NCI-H2196 treated with DMSO at 0.1 percent for 48 hours (cell line): ENCODE measurements around the gene USP9X.
"Not testable (repeated sequence)": the region's sequence is repeated elsewhere in the genome, so short reads cannot be mapped to it uniquely, and the experiment has no call there.

Experiments
- DNase-seq: peaks from one replicate; lab custom pipeline; 2025; ENCODE audit not compliant: unreplicated experiment; lab: John Stamatoyannopoulos, UW

The USP9X gene

DNA sequence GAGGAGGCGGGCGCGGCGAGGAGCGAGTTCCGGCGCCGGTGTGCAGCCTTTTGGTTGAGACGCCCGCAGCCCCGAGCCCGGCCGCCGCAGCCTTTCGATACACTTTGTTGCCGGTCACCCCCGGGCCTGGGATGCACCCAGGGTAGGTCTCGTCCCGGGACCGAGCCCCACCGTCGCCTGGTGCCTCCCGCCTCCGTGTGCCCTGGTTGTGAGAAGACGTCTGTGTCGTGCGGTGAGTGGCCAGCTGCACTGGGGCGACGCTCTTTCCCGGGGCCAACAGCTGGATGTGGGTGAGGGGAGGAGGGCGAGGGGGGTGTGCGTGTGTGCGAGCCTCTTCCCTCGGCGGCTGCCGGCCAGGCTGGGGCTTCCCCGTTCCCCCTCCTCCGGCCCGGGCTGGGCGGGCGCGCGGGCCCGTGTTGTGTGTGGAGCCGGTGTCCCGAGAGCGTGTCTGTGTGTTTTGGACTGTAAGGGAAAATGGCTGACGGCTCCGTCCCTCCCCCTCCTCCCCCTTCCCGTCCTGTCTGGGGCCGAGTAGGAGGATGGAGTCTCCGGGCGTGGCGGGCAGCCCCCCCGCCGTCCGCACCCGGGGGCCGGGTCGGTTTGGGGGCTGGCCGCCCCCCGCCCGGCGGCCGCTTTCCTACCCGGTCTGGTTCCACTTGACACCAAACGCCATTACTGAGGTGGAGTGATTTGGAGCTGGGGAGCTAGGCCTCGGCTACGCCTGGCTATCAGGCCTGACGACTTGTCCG lies 807 bp downstream of the USP9X start:
- DNase-seq, result no peak

DNA sequence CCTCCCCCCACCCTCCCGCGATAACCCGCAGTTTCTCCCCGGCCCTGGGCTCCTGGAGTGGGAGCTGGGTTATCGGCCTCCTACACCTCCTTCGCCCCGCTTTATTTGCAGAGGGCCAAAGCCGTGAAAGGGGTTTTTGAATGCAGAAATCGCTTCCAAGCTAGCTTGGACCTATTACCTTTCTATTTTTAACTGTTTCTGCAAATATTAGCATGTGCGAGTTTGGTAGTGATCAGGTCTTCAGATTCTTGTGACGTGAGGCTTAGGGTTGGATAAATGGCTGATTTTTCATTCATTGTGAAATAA lies 1.3 kb downstream of the USP9X start:
- no peak for DNase-seq

DNA sequence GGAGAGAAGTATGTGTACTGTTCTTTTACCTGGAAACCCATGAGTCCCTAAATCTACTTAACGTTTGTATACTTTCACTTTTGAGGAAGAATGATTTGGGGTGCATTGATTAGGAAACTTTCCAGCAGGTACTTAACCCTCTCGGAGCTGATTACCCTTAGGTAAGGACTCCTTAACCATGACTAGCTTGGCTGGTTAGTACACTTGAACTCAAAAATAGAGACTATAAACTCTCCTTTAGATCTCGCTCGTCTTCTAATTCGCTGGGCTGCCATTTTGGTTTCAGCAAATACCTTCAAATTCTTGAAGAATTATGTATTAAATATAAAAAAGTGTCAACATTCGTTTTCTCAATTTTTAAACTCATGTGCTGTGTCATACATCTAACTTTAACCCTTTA lies 2.0 kb downstream of the USP9X start:
- DNase-seq, result no peak

DNA sequence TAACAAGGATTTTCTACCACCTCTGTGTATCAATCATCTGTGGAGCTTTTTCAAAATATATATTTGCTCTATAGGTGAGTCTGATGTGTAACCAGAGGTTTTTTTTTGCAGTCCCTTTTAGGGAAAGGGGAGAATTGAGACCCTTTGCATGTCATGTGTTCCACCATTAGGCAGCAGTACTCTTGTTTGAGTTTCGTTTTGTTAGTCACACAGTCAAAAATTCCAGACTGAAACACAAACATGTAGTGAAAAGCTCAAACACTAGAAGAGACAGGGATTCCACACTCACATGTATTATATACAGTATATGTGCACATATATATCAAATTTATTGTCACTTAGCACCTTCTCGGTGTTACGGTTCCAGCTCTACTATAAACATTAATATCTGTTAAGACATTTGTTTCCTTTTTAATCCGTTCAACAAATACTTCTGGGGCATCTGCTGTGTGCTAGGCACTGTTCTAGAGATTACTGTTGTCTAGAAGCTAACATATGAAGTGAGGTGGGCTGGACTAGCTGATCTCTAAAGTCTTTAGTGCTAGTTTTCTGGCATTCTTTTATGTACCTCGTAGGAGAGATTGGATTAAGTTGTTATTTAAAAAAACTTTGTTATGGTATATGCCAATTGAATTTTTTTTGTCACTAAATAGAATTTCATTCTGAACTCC lies 5.5 kb downstream of the USP9X start:
- DNase-seq, result no peak

DNA sequence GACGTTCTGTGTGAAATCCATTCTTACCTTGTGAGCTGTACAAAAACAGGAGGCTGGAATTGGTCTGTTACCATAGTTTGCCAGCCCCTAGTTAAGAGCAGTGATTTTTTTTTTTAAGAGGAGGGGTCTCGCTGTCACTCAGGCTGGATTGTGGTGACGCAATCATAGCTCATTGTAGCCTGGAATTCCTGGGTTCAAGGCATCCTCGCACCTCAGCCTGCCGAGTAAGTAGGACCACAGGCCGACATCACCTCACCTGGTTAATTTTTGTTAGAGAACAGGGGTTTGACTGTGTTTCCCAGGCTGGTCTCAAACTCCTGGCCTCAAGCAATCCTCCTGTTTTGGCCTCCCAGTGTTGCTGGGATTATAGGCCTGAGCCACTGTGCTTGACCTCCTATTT lies 7.5 kb downstream of the USP9X start:
- no peak for DNase-seq

DNA sequence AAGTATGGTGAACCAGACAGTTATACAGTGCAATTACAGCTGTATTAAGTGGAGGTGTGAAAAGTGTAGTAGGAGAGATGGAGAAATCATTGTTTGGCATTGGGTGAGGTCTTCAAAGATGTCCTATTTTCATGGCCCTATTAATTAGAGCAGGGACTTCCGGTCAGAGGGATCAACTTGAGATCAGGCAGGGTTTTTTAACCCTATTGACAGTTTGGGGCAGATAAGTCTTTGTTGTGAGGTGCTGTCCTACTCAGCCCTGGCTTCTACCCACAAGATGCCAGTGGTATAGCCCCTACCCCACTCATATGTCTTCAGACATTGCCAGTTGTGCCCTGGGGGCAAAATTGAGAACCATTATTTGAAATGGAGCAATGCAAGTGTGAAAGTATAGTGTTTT lies 9.9 kb downstream of the USP9X start:
- DNase-seq, result no peak

DNA sequence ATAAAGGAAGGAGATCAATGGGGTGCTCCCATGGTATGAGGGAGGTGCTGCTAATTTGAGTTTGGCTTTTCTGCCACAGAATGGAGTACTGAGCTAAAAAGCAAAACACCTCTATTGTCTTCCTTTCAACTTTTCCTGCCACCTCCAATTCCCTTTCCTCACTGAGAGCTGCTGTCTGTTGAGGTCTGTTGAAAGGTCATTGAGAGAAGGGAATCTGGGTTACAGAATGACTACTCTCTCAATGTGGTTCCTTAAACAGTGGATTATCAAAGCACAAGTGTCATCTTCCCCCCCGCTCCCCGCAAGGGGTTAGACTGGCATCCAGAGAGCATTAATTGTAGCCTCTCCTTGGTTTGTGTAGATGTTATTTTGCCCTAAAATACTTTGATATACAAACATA lies 10.7 kb downstream of the USP9X start:
- no peak for DNase-seq

DNA sequence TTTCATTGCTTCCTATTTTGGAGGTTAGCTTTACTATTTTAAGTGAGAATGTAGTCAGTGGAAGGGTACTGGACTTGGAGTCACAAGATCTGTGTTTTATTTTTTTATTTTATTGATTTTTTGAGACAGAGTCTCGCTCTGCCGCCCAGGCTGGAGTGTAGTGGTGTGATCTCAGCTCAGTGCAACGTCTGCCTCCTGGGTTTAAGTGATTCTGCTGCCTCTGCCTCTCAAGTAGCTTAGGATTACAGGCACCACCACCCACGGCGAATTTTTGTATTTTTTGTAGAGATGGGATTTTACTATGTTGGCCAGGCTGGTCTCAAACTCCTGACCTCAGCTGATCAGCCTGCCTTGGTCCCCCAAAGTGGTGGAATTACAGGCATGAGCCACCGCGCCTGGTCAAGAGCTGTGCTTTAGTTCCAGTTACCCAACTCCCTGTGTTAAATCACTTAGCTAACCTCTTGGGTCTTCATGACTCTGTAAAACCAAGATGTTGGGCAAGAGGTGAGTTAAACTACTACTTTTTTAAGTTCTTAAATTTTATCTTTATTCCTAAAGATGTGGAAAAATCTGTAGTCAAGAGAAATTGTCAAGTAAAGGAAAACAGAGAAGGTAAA lies 11.2 kb downstream of the USP9X start:
- no peak for DNase-seq

DNA sequence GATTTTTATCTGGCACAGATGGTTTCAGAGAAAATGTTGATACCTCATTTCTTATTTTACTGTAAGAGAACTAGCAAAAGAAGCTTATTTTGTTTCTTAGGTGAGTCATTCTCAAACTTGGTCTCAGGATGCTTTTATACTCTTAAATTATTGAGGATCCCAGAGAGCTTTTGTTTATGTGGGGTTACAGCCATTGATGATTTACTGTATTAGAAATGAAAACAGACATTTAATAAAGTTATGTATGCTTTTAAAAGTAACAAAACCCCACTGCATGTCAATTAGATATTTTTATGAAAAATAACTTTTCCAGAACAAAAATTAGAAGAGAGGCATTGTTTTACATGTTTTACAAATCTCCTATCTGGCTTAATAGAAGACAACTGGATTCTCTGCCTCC lies 12.1 kb downstream of the USP9X start:
- DNase-seq, result no peak

DNA sequence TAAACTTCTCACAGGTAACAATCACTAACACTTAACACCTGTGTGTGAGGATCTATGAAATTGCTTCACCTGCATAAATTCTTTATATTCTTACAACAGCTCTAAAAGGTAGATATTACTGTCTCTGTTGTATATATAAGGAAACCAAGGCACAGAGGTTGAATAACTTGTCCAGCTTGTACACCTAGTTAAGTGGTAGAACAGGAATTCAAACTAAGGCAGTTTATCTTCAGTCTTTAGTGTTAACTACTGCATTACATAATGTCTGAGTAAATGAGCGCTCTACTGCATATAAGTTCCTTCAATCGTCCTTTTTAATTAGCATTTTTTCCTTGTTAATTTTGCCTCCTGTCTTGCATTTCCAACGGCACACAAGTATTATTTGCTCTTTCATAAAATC lies 15.0 kb downstream of the USP9X start:
- no peak for DNase-seq

DNA sequence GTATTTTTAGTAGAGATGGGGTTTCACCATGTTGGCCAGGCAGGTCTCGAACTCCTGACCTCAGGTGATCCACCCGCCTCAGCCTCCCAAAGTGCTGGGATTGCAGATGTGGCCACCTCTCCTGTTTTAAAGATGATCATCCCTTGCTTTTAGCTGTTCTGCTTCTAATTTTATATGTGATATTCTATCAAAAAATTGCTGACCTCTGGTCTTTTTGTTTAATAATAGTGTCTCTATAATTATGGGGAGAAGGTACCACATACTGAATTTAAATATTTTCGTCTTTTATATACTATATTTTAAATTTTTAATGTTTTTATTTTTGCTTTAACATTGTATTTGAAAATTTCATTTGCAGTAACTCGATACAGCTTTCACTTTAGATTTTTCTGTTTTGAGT lies 15.6 kb downstream of the USP9X start:
- no peak for DNase-seq

DNA sequence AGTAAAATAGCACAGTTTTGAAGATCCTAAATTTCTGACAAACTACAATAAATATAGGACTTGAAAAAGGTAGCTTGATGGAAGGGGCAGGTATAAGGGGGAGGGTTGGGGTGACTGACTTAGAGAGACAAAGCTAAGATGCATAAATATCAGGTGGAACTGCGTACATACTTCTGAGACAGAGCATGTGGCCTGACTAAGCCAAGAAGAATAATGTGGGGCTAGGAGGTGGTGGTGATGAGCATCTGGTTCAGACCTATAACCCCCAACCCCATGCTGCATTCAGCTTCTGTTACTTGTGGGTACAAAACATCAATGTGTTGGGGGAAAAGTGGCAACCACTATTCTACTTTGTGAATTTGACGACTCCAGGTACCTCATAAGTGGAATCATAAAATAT lies 19.8 kb downstream of the USP9X start:
- no peak for DNase-seq

DNA sequence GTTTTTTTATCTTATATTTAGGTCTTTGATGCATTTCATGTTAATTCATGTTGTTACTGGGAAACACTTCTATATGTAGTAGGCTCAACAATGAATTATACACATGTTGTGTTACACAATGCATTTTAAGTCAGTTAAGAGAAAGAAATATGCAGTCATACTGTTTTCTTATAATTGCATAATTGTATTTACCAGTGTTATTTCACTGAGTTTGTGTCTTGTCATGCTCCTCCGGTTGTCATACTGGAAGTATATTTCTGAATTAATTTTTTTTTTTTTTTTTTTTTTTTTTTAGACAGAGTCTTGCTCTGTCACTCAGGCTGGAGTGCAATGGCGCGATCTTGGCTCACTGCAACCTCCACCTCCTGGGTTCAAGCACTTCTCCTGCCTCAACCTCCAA lies 21.0 kb downstream of the USP9X start:
- not testable (repeated sequence) for DNase-seq

DNA sequence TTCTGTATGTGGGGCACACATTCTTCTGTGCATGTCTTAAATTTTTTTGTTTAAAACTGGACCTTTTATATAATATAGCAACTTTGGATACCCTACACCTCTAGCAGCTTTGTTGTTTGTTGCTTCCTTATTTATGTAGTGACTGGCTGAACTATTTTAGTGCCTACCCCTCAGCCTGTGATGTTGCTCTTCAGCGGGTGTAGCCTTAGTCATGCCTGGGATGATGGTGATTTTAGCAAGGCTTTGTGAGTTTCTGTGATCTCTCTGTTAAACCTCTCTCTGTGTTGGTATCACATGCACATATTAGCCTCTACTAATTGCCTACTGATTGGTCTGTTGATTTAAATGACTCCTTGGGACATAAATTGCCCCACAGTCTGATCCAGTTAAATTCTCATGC lies 22.8 kb downstream of the USP9X start:
- DNase-seq, result no peak

DNA sequence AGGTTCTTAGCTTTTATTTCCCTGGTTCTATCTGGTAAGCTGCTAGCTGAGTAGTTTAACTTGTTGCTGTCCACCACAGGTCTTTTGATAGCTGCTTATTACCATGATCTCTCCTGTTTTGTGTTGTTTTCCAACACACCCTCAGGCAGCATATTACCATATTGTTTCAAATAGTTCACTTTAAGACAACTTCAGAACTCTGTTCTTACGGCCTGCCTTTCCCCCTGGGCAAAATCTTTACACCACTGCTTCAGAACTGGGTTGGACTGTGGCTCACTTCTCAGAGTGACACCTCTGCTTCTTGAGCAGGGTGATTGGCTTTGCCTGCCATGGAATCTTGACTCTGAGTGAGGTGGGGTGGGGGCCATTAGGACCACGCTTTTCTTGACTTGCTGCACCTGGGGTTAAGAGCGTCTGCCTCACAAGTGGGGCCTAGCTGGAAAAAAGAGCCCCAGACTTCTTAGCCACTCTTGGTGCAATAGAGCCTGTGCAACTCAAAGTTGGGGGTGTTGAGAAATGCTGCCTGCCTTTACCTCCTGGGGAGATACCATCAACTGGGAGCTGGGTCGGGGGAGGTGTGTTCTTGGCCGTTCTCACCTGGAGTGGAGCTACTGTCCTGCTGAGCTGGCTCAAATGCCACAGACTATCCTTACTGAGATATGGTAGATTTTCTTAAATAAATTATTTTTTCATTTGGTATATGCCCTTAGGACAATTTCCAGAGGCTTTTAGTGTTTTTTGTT lies 23.4 kb downstream of the USP9X start:
- no peak for DNase-seq

DNA sequence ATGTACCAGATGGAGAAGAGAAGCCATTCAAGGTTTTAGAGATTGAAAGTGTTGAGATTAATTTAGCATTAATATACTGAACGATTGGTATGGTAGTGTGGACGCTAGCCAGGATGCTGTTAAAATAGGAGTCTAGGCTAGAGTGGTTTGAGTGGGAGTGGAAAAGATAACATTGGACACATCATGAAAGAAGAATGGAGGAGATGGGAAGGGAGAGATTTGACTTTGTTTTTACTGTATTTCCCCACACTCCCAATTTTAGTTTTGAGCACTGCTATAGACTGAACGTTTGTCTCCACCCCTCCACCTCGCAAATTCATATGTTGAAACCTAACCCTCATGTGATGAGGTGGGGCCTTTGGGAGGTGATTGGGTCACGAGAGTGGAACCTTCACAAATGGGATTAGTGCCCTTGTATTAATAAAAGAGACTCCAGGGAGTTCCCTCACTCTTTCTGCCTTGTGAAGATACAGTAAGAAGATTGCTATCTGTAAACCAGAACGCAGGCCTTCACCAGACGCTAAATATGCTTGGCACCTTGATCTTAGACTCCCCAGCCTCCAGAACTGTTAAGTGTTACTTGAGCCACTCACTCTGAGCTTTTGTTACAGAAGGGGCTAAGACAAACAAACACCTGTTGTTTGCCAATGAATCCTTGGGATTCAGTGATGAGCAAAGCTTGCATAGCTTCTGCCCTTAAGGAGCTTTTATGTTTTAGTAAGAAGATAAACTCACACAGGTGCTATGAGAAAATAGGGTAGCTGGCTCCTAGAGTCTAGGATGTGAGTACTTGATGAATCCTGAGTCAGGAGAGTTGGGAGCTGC lies 25.8 kb downstream of the USP9X start:
- DNase-seq, result no peak

DNA sequence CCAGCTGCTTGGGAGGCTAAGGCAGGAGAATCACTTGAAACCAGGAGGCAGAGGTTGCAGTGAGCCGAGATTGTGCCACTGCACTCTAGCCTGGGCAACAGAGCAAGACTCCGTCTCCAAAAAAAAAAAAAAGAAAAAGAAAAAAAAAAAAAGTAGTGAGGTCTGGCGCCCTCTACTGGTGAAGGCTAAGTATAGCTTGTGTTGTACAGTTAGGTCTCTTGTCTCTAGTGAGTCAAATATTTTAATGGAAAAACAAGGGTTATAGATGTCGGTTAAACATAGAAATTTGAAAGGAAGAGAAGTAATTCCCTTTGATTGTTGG lies 29.8 kb downstream of the USP9X start:
- peak; percentile 7 for DNase-seq

DNA sequence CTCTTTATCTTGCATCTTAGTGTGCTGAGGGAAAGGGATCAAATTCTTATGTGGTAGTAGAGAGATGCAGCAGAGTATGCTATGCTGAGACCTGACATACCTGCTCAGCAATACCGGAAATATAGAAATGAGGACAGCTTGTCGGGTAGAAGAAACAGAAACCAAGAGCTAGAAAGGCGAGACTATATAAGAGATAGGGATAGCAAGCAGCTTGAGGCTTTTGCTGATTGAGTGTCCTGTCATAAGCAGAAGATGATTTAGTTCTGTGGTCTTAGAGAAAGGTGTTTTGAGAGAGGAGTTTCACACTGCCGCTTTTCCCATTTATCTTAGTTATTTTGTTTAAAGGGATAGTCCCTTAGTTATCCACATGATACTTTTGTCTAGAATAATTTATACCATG lies 31.7 kb downstream of the USP9X start:
- no peak for DNase-seq

DNA sequence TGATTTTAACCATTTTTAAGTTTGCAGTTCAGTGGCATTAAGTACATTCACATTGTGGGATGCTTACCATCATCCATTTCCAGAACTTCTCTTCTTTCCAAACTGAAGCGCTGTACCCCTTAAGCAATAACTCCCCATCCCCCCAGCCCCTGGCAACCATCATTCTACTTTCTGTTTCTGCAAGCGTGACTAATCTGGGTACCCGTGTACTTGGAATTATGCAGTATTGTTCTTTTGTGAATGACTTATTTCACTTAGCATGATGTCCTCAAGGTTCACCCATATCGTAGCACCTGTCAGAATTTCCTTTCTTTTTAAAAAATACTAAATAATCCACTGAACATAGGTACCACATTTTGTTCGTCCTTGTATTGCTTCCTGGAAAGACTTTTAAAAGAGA lies 32.9 kb downstream of the USP9X start:
- no peak for DNase-seq

DNA sequence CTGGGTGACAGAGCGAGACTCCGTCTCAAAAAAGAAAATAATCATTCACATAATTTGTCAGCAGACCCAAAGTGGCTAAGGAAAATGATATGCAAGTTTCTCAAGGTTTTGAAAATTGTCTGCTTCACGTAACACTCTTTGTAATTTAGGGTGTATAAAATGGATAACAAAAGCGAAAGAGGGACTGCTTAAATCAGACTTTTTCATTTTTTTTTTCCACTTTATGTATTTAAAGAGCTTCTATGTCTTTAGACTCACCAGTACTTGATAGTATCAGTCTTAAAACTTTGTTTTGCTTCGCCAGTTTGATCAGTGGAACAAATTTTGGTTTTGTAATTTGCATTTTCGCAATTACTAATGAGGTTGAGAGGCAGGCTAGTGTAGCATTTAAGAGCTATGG lies 34.6 kb downstream of the USP9X start:
- DNase-seq, result no peak

DNA sequence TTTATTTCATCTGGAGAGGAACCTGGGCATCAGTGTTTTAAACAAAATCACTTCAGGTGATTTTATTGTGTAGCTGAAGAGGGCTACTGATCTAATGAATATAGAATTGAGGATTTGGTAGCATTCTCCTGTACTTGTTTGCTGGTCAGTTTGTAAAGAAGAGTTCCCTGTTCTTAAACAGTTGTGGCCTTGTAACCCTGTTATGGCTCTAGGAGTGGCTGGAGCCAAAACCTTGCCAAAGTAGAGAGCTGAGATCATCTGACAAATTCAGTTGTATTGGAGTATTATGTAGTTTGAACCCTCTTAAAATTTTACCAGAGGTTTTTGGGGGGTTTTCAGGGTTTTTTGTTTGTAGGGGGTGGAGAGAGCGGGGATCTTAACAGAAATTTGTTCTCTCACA lies 36.5 kb downstream of the USP9X start:
- DNase-seq, result no peak
